HEK293 (cell line): Measurements from ENCODE around the gene GARIN5B.

Experiments
- CTCF ChIA-PET: fragments of 350-600 bp; formaldehyde crosslinking; extraction: SDS; loops from one replicate; lab custom pipeline; 2021; ENCODE audit warnings: antibody characterized with exemption; lab: Yijun Ruan, JAX
- POLR2A ChIA-PET: fragments of 300-600 bp; formaldehyde crosslinking; extraction: SDS; loops from one replicate; lab custom pipeline; 2020; ENCODE audit warnings: antibody characterized with exemption, inconsistent platforms; lab: Yijun Ruan, JAX
- H3K27ac ChIP-seq: fragments of 200-500 bp; sonication (Bioruptor generic); 2 replicates; pipeline ENCODE4 v1.5.1; 2014; ENCODE audit warnings: low read depth, low read length, control low read depth, inconsistent platforms; ENCODE audit errors: extremely low read depth
- H3K36me3 ChIP-seq, 2 experiments: fragments of 200-500 bp in 1 of 2; sonication (Bioruptor generic) in 1 of 2; 1 replicate in 1 of 2; 2 replicates in 1 of 2; pipeline ENCODE4 v1.5.1; 2014 to 2017; ENCODE audit warnings: inconsistent platforms in 2 of 2, low read length in 2 of 2; ENCODE audit not compliant: control insufficient read depth in 2 of 2, insufficient read depth in 1 of 2
- H3K4me1 ChIP-seq: fragments of 200-500 bp; sonication (Bioruptor generic); 2 replicates; pipeline ENCODE4 v1.5.1; 2014; ENCODE audit warnings: mild to moderate bottlenecking, low read length, inconsistent platforms; ENCODE audit not compliant: control insufficient read depth, insufficient read depth
- H3K4me3 ChIP-seq: 2 replicates; pipeline ENCODE4 v1.5.1; 2011; ENCODE audit warnings: low read depth, mild to moderate bottlenecking, control low read depth, low read length, moderate library complexity
- H3K9me3 ChIP-seq: fragments of 200-500 bp; sonication (Bioruptor generic); 2 replicates; pipeline ENCODE4 v1.5.1; 2014; ENCODE audit warnings: low read depth, low read length, inconsistent platforms; ENCODE audit not compliant: control insufficient read depth, insufficient read depth
- KLF10 ChIP-seq: fragments of 450-650 bp; IDR thresholded peaks from 2 replicates; pipeline ENCODE4 v1.5.1; 2018; ENCODE audit warnings: missing biosample characterization, mild to moderate bottlenecking, missing genetic modification characterization
- KLF17 ChIP-seq: fragments of 450-650 bp; formaldehyde crosslinking; IDR thresholded peaks from 2 replicates; pipeline ENCODE4 v1.5.1; 2016; ENCODE audit warnings: missing biosample characterization, missing genetic modification characterization
- REST ChIP-seq: fragments of 450-650 bp; formaldehyde crosslinking; IDR thresholded peaks from 2 replicates; pipeline ENCODE4 v1.5.1; 2016; ENCODE audit warnings: missing biosample characterization, missing genetic modification characterization
- ZBTB7A ChIP-seq: fragments of 450-650 bp; formaldehyde crosslinking; IDR thresholded peaks from 2 replicates; pipeline ENCODE4 v1.5.1; 2016; ENCODE audit warnings: low read depth, missing biosample characterization, missing genetic modification characterization
- ZNF112 ChIP-seq: fragments of 450-650 bp; formaldehyde crosslinking; IDR thresholded peaks from 2 replicates; pipeline ENCODE4 v1.5.0; 2017; ENCODE audit warnings: missing biosample characterization, missing genetic modification characterization
- ZNF114 ChIP-seq: fragments of 450-650 bp; formaldehyde crosslinking; IDR thresholded peaks from 2 replicates; pipeline ENCODE4 v1.5.0; 2017; ENCODE audit warnings: missing biosample characterization, missing genetic modification characterization
- ZNF132 ChIP-seq: fragments of 450-650 bp; formaldehyde crosslinking; IDR thresholded peaks from 2 replicates; pipeline ENCODE4 v1.5.1; 2017; ENCODE audit warnings: missing biosample characterization, missing genetic modification characterization, borderline replicate concordance
- ZNF155 ChIP-seq: fragments of 450-650 bp; formaldehyde crosslinking; IDR thresholded peaks from 2 replicates; pipeline ENCODE4 v1.5.1; 2016; ENCODE audit warnings: missing biosample characterization, missing genetic modification characterization
- ZNF169 ChIP-seq: fragments of 450-650 bp; formaldehyde crosslinking; IDR thresholded peaks from 2 replicates; pipeline ENCODE4 v1.5.1; 2016; ENCODE audit warnings: missing biosample characterization, missing genetic modification characterization
- ZNF248 ChIP-seq: fragments of 450-650 bp; formaldehyde crosslinking; IDR thresholded peaks from 2 replicates; pipeline ENCODE4 v1.5.1; 2017; ENCODE audit warnings: missing biosample characterization, missing genetic modification characterization
- ZNF26 ChIP-seq: fragments of 450-650 bp; formaldehyde crosslinking; IDR thresholded peaks from 2 replicates; pipeline ENCODE4 v1.5.1; 2016; ENCODE audit warnings: missing biosample characterization, missing genetic modification characterization
- ZNF350 ChIP-seq: fragments of 450-650 bp; formaldehyde crosslinking; IDR thresholded peaks from 2 replicates; pipeline ENCODE4 v1.5.0; 2017; ENCODE audit warnings: missing biosample characterization, mild to moderate bottlenecking, missing genetic modification characterization
- ZNF48 ChIP-seq: fragments of 450-650 bp; formaldehyde crosslinking; IDR thresholded peaks from 2 replicates; pipeline ENCODE4 v1.5.1; 2016; ENCODE audit warnings: missing biosample characterization, missing genetic modification characterization
- ZNF488 ChIP-seq: fragments of 450-650 bp; formaldehyde crosslinking; IDR thresholded peaks from 2 replicates; pipeline ENCODE4 v1.5.1; 2016; ENCODE audit warnings: missing biosample characterization, missing genetic modification characterization
- ZNF521 ChIP-seq: fragments of 450-650 bp; formaldehyde crosslinking; IDR thresholded peaks from 2 replicates; pipeline ENCODE4 v1.5.1; 2017; ENCODE audit warnings: missing biosample characterization, mild to moderate bottlenecking, missing genetic modification characterization
- ZNF549 ChIP-seq: fragments of 450-650 bp; IDR thresholded peaks from 2 replicates; pipeline ENCODE4 v1.5.1; 2018; ENCODE audit warnings: missing biosample characterization, missing genetic modification characterization, mild to moderate bottlenecking, inconsistent platforms, moderate library complexity
- ZNF623 ChIP-seq: fragments of 450-650 bp; formaldehyde crosslinking; IDR thresholded peaks from 2 replicates; pipeline ENCODE4 v1.5.1; 2016; ENCODE audit warnings: missing biosample characterization, missing genetic modification characterization
- ZNF701 ChIP-seq: fragments of 450-650 bp; formaldehyde crosslinking; IDR thresholded peaks from 2 replicates; pipeline ENCODE4 v1.5.1; 2016; ENCODE audit warnings: missing biosample characterization, missing genetic modification characterization
- ZNF785 ChIP-seq: fragments of 450-650 bp; formaldehyde crosslinking; IDR thresholded peaks from 2 replicates; pipeline ENCODE4 v1.5.1; 2016; ENCODE audit warnings: missing biosample characterization, missing genetic modification characterization
- ZNF843 ChIP-seq: fragments of 450-650 bp; formaldehyde crosslinking; IDR thresholded peaks from 2 replicates; pipeline ENCODE4 v1.5.1; 2016; ENCODE audit warnings: missing biosample characterization, missing genetic modification characterization
- ZSCAN23 ChIP-seq: fragments of 450-650 bp; formaldehyde crosslinking; IDR thresholded peaks from 2 replicates; pipeline ENCODE4 v1.5.1; 2016; ENCODE audit warnings: missing biosample characterization, missing genetic modification characterization

The GARIN5B gene

GRCh38 chr19:55315956-55316525, 47.0 kb downstream of the GARIN5B start:
- ChIA-PET POLR2A (no interaction called here), CTCF (interaction anchor here (0.7 to 5.7 kb wide), 3 partner anchors 14 to 360 kb away, joined by 4 to 45 read pairs (median 5); no protein-coding TSS in a partner anchor)
- Histone ChIP-seq H3K36me3 (peaks cover 0 to 4% of the 10 kb centered on the region in 2 experiments; a peak in 2 of 3 replicates), H3K4me1 (no peaks in the 10 kb centered on the region), H3K4me3 (no peak overlapping the region)
- TF ChIP-seq ZNF112, result peak; percentile 93
- TF ChIP-seq ZNF26 (tag by site-specific recombination), result no peak
- TF ChIP-seq ZNF114, result no peak
- no peak for TF ChIP-seq ZNF701 (tag by site-specific recombination)
- TF ChIP-seq, all 188 proteins: peak for 1
- H3K27ac ChIP-seq, result no peak overlapping the region
- H3K9me3 ChIP-seq, result no peaks in the 10 kb centered on the region

GRCh38 chr19:55314396-55314795, 48.7 kb downstream of the GARIN5B start:
- no peak for TF ChIP-seq ZNF843 (tag by site-specific recombination)
- TF ChIP-seq ZNF521 (tag by site-specific recombination), result no peak
- no peak for TF ChIP-seq KLF17
- TF ChIP-seq KLF10 (tag by site-specific recombination), result no peak
- no peak for TF ChIP-seq ZNF350 (tag by site-specific recombination)
- no peak for TF ChIP-seq REST (tag by site-specific recombination)
- TF ChIP-seq ZNF48 (tag by site-specific recombination), result no peak
- no peak for TF ChIP-seq ZSCAN23 (tag by site-specific recombination)
- TF ChIP-seq, all 188 proteins: peak for 0
- Histone ChIP-seq H3K27ac (0 out of 2 replicates have a peak overlapping the region, but pooled peaks have one; percentile 5), H3K9me3 (no peaks in the 10 kb centered on the region), H3K4me3 (no peak overlapping the region), H3K4me1 (no peaks in the 10 kb centered on the region), H3K36me3 (peaks cover 0 to 16% of the 10 kb centered on the region in 2 experiments; a peak in 2 of 3 replicates)
- ChIA-PET POLR2A (interaction anchor here (1.3 kb wide), 2 partner anchors 93 to 134 kb away, joined by 3 to 4 read pairs; partner anchors contain the start of genes SYT5 and UBE2S), CTCF (interaction anchor here (5.7 kb wide), 1 partner anchor 12 kb away, joined by 45 read pairs; no protein-coding TSS in a partner anchor)

- Histone ChIP-seq H3K36me3 (peaks cover 5 to 29% of the 10 kb centered on the region in 2 experiments), H3K9me3 (no peaks in the 10 kb centered on the region), H3K4me3 (no peak overlapping the region), H3K27ac (no peak overlapping the region), H3K4me1 (no peaks in the 10 kb centered on the region)
- CTCF ChIA-PET, result interaction anchor here (1.1 to 5.7 kb wide), 2 partner anchors 11 to 105 kb away, joined by 5 to 45 read pairs; no protein-coding TSS in a partner anchor
- POLR2A ChIA-PET, result interaction anchor here (0.7 to 1.4 kb wide), 6 partner anchors 9 to 133 kb away, joined by 3 to 4 read pairs (median 4); partner anchors contain the start of genes KMT5C, SYT5 and UBE2S
- TF ChIP-seq ZNF248 (tag by site-specific recombination), result no peak
- no peak for TF ChIP-seq ZNF623 (tag by site-specific recombination)
- TF ChIP-seq ZNF169 (tag by site-specific recombination), result no peak
- TF ChIP-seq ZNF549, result no peak
- TF ChIP-seq ZNF132, result no peak
- TF ChIP-seq ZNF155 (tag by site-specific recombination), result no peak
- TF ChIP-seq ZBTB7A (tag by site-specific recombination), result no peak
- no peak for TF ChIP-seq ZNF488 (tag by site-specific recombination)
- no peak for TF ChIP-seq ZNF785
Observed at GRCh38 chr19:55312621-55313512, 50.2 kb downstream of the GARIN5B start.
